Smooth muscle cell (in vitro differentiated cells): ENCODE data around the gene MCOLN3. TPM values are rescaled to one million over a fixed set of nuclear protein-coding genes. Genes with fewer than 3 reads are reported as not detected.

Source experiments
- DNase-seq: peaks from one replicate; lab custom pipeline; 2025; ENCODE audit not compliant: unreplicated experiment; lab: John Stamatoyannopoulos, UW
- H2AFZ ChIP-seq: fragments of 200-600 bp; sonication (generic); 2 replicates; pipeline ENCODE4 v1.6.0; 2016; ENCODE audit warnings: antibody characterized with exemption, low read depth, mild to moderate bottlenecking
- H3F3A ChIP-seq: fragments of 200-600 bp; sonication (generic); 2 replicates; pipeline ENCODE4 v1.6.0; 2017; ENCODE audit warnings: antibody characterized with exemption, low read depth
- H3K27ac ChIP-seq: fragments of 200-600 bp; sonication (generic); 2 replicates; pipeline ENCODE4 v1.5.1; 2016; ENCODE audit warnings: low read depth, mild to moderate bottlenecking
- H3K27me3 ChIP-seq: fragments of 200-600 bp; sonication (generic); 2 replicates; pipeline ENCODE4 v1.6.1; 2016; ENCODE audit warnings: low read depth, mild to moderate bottlenecking
- H3K36me3 ChIP-seq: fragments of 200-600 bp; sonication (generic); 2 replicates; pipeline ENCODE4 v1.5.1; 2016; ENCODE audit warnings: low read depth
- H3K4me1 ChIP-seq: fragments of 200-600 bp; sonication (generic); 2 replicates; pipeline ENCODE4 v1.5.1; 2016; ENCODE audit warnings: low read depth
- H3K4me2 ChIP-seq: fragments of 200-600 bp; sonication (generic); 2 replicates; pipeline ENCODE4 v1.6.0; 2016; ENCODE audit warnings: mild to moderate bottlenecking
- H3K4me3 ChIP-seq: fragments of 200-600 bp; sonication (generic); 2 replicates; pipeline ENCODE4 v1.5.1; 2016; ENCODE audit warnings: mild to moderate bottlenecking
- H3K79me2 ChIP-seq: fragments of 200-600 bp; sonication (generic); 2 replicates; pipeline ENCODE4 v1.6.0; 2016; ENCODE audit warnings: low read depth, mild to moderate bottlenecking
- H3K9ac ChIP-seq: fragments of 200-600 bp; sonication (generic); 2 replicates; pipeline ENCODE4 v1.6.0; 2016; ENCODE audit warnings: low read depth
- H3K9me3 ChIP-seq: fragments of 200-600 bp; sonication (generic); replicated peaks from 2 replicates; pipeline ENCODE4 v1.5.1; 2016; ENCODE audit warnings: low read depth
- H4K20me1 ChIP-seq: fragments of 200-600 bp; sonication (generic); 2 replicates; pipeline ENCODE4 v1.6.0; 2016; ENCODE audit warnings: low read depth
- WGBS: methylation state at CpG from one replicate; pipeline ENCODE4 v1.1.7; 2016; ENCODE audit warnings: low lambda C conversion rate; 5-methylcytosine and 5-hydroxymethylcytosine counted together
- polyA plus RNA-seq: library from polyadenylated mRNA; unstranded; fragments of >200 nt; fragmentation: Nextera tagmentation; extraction: Ambion mirVana; gene quantifications from 2 replicates; pipeline ENCODE4 v1.2.1, GENCODE V29; 2016
- total RNA-seq: library from RNA; depleted of rRNA; stranded (reverse); fragments of >200 nt; gene quantifications from 2 replicates; pipeline ENCODE4 v1.2.3, GENCODE V29; 2014
- TF ChIP-seq, protein P1 (sequence below): fragments of 200-600 bp; sonication (generic); IDR thresholded peaks from 2 replicates; pipeline ENCODE4 v1.5.1; 2017; ENCODE audit warnings: borderline replicate concordance, mild to moderate bottlenecking, antibody characterized with exemption; ENCODE audit not compliant: insufficient read depth, poor library complexity, severe bottlenecking

MCOLN3 gene
- total and polyA plus RNA-seq, 2 experiments from 2014 or later, result 0.50 to 1.7 TPM

DNA sequence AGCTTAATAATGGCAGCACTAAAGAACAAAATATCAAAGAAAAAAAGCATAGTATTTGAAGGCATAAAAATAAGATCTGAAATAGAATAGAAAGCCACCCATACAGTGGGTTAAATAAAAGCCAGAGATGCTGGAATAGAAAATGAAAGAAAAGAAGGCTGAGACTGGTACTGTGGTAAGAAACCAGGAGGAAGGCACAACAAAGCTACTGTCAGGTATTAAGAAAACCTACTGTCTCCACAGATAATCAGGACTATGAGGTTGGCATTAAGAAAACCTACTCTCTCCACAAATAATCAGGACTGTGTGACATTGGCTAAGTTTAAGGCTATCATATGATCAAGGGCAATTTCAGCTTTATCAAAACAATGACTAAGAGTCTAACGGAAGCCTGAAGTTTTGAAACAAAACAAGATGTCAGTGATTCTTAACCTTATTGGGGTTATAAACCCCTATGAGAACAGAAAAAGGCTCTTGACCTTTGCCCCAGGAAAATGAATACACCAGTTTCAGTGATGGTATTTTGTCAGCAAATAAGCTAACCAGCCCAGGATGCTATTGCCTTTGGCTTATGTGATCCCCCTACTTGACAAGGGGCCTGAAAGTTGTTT is 75.8 kb downstream of the MCOLN3 start:
- Histone ChIP-seq H3K4me3 (no peak overlapping the region), H2AFZ (no peak overlapping the region), H3K79me2 (no peaks in the 10 kb centered on the region), H3K36me3 (no peaks in the 10 kb centered on the region), H3K4me2 (no peak overlapping the region), H4K20me1 (no peaks in the 10 kb centered on the region), H3K4me1 (no peaks in the 10 kb centered on the region), H3K27me3 (peaks cover 2% of the 10 kb centered on the region), H3K9me3 (no peaks in the 10 kb centered on the region), H3F3A (no peaks in the 10 kb centered on the region), H3K9ac (no peak overlapping the region), H3K27ac (no peak overlapping the region)
- TF ChIP-seq, protein P1, sequence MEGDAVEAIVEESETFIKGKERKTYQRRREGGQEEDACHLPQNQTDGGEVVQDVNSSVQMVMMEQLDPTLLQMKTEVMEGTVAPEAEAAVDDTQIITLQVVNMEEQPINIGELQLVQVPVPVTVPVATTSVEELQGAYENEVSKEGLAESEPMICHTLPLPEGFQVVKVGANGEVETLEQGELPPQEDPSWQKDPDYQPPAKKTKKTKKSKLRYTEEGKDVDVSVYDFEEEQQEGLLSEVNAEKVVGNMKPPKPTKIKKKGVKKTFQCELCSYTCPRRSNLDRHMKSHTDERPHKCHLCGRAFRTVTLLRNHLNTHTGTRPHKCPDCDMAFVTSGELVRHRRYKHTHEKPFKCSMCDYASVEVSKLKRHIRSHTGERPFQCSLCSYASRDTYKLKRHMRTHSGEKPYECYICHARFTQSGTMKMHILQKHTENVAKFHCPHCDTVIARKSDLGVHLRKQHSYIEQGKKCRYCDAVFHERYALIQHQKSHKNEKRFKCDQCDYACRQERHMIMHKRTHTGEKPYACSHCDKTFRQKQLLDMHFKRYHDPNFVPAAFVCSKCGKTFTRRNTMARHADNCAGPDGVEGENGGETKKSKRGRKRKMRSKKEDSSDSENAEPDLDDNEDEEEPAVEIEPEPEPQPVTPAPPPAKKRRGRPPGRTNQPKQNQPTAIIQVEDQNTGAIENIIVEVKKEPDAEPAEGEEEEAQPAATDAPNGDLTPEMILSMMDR, result no peak
- DNase-seq, result no peak
- WGBS, result 94% methylated on average over 1 of the region's 1 CpG

DNA sequence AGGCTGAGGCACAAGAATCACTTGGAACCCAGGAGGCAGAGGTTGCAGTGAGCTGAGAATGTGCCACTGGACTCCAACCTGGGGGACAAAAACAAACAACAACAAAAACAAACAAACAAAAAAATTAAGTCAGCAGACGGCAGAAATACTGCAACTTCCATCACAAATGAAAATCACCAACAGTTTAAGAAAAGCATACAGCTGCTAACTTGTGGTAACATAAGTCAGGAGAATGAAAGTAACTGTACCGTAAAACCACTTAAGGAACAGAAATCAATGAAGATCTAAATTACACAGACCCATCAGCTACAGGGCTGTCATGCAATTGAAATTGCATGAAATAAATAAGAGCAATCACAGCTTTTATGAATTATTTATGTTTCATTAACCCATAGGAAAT is 76.3 kb downstream of the MCOLN3 start:
- Histone ChIP-seq H3K4me1 (no peaks in the 10 kb centered on the region), H3K4me3 (no peak overlapping the region), H3K9me3 (no peaks in the 10 kb centered on the region), H3K79me2 (no peaks in the 10 kb centered on the region), H4K20me1 (no peaks in the 10 kb centered on the region), H3K9ac (no peak overlapping the region), H2AFZ (no peak overlapping the region), H3K27me3 (peaks cover 2% of the 10 kb centered on the region), H3K4me2 (no peak overlapping the region), H3K36me3 (no peaks in the 10 kb centered on the region), H3K27ac (no peak overlapping the region), H3F3A (no peaks in the 10 kb centered on the region)
- WGBS, result 91% methylated on average over 2 of the region's 2 CpGs
- TF ChIP-seq, protein P1, result no peak
- DNase-seq, result no peak

DNA sequence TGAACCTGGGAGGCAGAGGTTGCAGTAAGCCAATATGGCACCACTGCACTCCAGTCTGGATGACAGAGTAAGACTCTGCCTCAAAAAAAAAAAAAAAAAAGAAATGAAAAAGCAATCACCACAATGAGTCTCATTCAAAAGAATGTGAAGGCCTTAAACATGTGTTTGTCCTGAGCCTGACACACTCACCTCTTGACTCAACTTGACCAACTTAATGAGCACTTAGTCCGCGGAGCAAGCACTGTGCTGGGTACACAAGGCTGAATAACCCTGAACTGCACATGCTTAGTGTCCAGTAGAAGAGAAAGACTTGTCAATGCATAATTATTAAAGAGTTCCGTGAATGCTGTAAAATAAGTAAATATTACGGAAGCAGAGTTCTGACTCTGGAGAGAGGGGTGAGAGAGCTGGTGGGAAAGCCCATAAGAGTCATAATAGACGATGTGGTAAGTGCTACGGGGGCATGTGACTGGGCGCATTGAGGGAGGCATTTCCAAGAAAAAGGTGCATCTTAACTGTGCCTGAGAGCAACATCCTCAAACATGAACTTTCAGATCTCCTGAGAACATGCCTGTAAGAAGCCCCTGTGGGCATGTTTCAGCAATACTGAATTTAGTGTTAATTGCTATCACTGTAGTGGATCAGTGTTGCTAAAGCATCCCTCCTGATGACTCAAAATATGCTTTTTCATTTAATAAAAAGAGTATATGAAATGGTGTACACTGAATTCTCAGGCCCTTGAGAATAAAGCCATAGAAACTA is 78.6 kb downstream of the MCOLN3 start:
- Histone ChIP-seq H3K36me3 (no peaks in the 10 kb centered on the region), H3K4me1 (no peaks in the 10 kb centered on the region), H3K4me2 (no peak overlapping the region), H3K9me3 (no peaks in the 10 kb centered on the region), H3K4me3 (no peak overlapping the region), H4K20me1 (no peaks in the 10 kb centered on the region), H2AFZ (no peak overlapping the region), H3K79me2 (no peaks in the 10 kb centered on the region), H3K27ac (no peak overlapping the region), H3K9ac (no peak overlapping the region), H3K27me3 (peaks cover 2% of the 10 kb centered on the region), H3F3A (no peaks in the 10 kb centered on the region)
- no peak for DNase-seq
- WGBS, result 97% methylated on average over 7 of the region's 7 CpGs
- TF ChIP-seq, protein P1, result no peak
